Bronchial epithelial cell (primary cell): ENCODE measurements around the gene TAF3. TPM values are rescaled to one million over a fixed set of nuclear protein-coding genes. Genes with fewer than 3 reads are reported as not detected.

Experiments used
- DNase-seq: peaks from one replicate; pipeline ENCODE4 v3.0.0-alpha.2; 2010; ENCODE audit warnings: low read depth
- FAIRE-seq: peaks from 2 replicates; lab custom pipeline; 2011; peaks lifted over from hg19 to GRCh38; lab: Jason Lieb, UNC
- H3K27me3 ChIP-seq: 2 replicates; pipeline ENCODE4 v1.5.1; 2011; ENCODE audit warnings: low read length; ENCODE audit not compliant: control insufficient read depth, insufficient read depth
- H3K36me3 ChIP-seq: 2 replicates; pipeline ENCODE4 v1.5.1; 2011; ENCODE audit warnings: low read length; ENCODE audit not compliant: control insufficient read depth, insufficient read depth
- H3K4me3 ChIP-seq: 2 replicates; pipeline ENCODE4 v1.5.1; 2011; ENCODE audit warnings: mild to moderate bottlenecking, low read depth, low read length, control low read depth
- total RNA-seq: library from RNA; depleted of rRNA; stranded (reverse); fragments of >200 nt; gene quantifications from 2 replicates; pipeline ENCODE4 v1.2.1, GENCODE V29; 2014
- TF ChIP-seq, protein P1 (sequence below): IDR thresholded peaks from 2 replicates; pipeline ENCODE4 v1.5.1; 2011; ENCODE audit warnings: mild to moderate bottlenecking, moderate library complexity, low read length, control low read depth, inconsistent platforms; ENCODE audit not compliant: insufficient read depth, severe bottlenecking

The TAF3 gene
- total RNA-seq, 1 donor from 2014 or later: 1.3 TPM

DNA sequence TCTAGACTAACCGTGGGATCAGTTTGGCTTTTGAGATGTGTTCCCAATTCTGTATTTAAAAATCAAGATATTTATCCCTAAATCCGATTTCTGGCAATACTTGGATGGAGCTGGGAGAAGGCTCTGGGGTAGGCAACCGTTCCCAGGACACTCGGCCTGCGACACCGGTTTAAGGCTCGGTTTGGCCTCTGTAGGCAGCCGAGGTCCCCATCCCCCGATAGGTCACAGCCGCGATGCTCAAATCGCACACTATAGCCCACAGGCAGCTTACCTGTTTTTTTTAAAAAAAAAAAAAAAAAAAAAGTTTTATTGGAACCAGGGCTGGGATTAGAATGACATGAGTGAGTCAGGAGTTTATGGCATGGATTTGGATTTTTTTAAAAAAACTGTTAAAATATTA, 729 bp upstream of the TAF3 start:
- TF ChIP-seq, protein P1, sequence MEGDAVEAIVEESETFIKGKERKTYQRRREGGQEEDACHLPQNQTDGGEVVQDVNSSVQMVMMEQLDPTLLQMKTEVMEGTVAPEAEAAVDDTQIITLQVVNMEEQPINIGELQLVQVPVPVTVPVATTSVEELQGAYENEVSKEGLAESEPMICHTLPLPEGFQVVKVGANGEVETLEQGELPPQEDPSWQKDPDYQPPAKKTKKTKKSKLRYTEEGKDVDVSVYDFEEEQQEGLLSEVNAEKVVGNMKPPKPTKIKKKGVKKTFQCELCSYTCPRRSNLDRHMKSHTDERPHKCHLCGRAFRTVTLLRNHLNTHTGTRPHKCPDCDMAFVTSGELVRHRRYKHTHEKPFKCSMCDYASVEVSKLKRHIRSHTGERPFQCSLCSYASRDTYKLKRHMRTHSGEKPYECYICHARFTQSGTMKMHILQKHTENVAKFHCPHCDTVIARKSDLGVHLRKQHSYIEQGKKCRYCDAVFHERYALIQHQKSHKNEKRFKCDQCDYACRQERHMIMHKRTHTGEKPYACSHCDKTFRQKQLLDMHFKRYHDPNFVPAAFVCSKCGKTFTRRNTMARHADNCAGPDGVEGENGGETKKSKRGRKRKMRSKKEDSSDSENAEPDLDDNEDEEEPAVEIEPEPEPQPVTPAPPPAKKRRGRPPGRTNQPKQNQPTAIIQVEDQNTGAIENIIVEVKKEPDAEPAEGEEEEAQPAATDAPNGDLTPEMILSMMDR: no peak
- DNase-seq: no peak
- Histone ChIP-seq H3K27me3 (no peaks in the 10 kb centered on the region), H3K4me3 (peak overlapping the region; percentile 97), H3K36me3 (peaks cover 1% of the 10 kb centered on the region)
- FAIRE-seq: no peak

DNA sequence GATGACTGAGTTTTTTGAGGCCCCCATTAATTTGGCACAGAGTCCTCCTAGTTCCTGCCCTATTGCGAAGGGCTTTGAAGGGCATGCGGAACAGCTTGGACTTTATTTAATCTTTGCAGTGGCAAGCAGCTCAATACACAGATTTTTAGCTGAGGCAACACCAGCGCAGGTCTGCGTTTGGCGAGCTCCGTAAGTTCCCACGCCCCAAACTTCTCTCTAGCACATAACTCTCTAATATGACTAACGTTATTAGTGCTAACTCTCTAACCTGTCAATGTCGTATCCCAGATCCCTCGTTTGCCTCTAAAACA, 366 bp upstream of the TAF3 start:
- FAIRE-seq (no peak), DNase-seq (no peak)
- TF ChIP-seq, protein P1: no peak
- peak overlapping the region; percentile 97 for H3K4me3 ChIP-seq
- H3K36me3 ChIP-seq: peaks cover 1% of the 10 kb centered on the region
- no peaks in the 10 kb centered on the region for H3K27me3 ChIP-seq

DNA sequence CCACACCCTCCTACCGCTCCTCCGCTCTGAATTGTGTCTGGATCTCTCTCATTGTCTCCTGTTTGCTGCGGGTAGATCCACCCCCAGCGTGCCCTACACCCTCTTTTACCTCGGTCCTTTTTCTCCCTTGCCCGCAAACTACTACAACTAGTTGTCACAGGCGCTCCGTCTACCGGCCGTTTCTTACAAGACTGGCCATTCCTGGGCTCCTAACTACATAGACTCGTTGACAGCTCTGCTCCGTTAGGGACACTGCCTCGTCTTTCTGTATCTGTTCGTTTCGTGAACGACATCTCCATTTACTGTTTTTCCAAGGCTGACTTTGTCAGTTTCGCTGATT, 786 bp downstream of the TAF3 start:
- FAIRE-seq (no peak), DNase-seq (peak; percentile 38)
- Histone ChIP-seq H3K27me3 (no peaks in the 10 kb centered on the region), H3K36me3 (peaks cover 2% of the 10 kb centered on the region), H3K4me3 (peak overlapping the region; percentile 97)
- TF ChIP-seq, protein P1: peak; percentile 30

DNA sequence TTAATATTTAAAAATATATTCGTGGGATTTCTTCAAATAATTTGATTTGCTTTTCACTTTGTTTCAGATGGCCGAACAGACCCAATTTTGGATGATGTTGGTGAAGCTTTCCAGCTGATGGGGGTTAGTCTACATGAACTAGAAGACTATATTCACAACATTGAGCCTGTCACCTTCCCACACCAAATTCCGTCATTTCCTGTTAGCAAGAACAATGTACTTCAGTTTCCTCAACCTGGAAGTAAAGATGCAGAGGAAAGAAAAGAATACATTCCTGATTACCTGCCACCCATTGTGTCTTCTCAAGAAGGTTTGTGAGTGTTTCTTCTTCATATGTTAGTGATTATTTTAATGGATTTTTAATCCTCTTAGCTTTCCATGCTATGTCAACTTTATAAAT, 5.9 kb downstream of the TAF3 start:
- no peak for FAIRE-seq
- TF ChIP-seq, protein P1: no peak
- H3K27me3 ChIP-seq: no peaks in the 10 kb centered on the region
- H3K36me3 ChIP-seq: peaks cover 6% of the 10 kb centered on the region
- DNase-seq: no peak
- H3K4me3 ChIP-seq: no peak overlapping the region

DNA sequence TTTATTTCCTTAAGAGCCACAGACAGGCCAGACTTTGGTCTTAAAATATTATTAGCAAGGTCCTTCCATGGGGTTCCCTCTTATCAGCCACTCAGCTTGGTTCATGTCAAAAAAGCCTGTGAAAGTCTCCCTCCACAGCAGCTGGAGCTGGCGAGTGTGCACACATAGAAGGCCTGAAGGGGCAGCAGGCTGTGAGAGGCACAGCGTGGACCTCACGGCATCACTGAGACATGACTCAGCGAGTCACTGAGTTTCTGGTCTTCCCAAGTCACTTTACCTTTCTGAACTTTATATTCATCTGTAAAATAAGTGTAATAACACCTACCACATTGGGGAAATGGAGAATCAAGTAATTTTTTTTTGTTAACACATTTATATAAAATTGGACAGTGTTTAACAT, 8.7 kb downstream of the TAF3 start:
- FAIRE-seq (no peak), DNase-seq (peak; percentile 30)
- TF ChIP-seq, protein P1: no peak
- Histone ChIP-seq H3K36me3 (peaks cover 5% of the 10 kb centered on the region), H3K4me3 (no peak overlapping the region), H3K27me3 (no peaks in the 10 kb centered on the region)

DNA sequence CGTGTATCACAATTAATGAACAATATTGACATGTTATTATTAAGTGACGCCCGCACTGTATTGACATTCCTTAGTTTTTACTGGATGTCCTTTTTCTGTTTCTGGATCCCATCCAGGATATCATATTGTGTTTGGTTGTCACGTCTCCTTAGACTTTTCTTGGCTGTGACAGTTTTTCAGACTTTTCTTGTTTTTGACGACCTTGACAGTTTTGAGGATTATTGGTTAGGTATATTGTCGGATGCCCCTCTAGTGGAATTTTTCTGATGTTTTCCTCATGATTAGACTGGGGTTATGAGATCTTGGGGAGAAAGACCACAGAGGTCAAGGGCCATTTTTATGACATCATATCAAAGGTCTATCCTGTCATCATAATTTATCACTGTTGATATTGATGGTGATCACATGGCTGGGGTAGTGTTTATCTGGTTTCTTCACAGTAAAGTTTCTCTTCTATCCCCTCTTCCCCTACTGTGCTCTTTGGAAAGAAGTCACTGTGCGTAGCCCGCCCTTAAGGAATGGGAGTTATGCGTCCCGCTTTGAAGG, 11.1 kb downstream of the TAF3 start:
- DNase-seq (no peak), FAIRE-seq (no peak)
- TF ChIP-seq, protein P1: no peak
- Histone ChIP-seq H3K27me3 (no peaks in the 10 kb centered on the region), H3K36me3 (peaks cover 2% of the 10 kb centered on the region), H3K4me3 (no peak overlapping the region)
